Activated CD4-positive, alpha-beta T cell treated with anti-CD3 and anti-CD28 coated beads, Interleukin-2, amount 50 U/mL, for 4 hours (primary cell): ENCODE results near the gene SLC25A41.

Source experiments
- DNase-seq, 2 experiments: peaks; one replicate each; pipeline ENCODE4 v3.0.0-alpha.2; 2020

SLC25A41 gene

DNA sequence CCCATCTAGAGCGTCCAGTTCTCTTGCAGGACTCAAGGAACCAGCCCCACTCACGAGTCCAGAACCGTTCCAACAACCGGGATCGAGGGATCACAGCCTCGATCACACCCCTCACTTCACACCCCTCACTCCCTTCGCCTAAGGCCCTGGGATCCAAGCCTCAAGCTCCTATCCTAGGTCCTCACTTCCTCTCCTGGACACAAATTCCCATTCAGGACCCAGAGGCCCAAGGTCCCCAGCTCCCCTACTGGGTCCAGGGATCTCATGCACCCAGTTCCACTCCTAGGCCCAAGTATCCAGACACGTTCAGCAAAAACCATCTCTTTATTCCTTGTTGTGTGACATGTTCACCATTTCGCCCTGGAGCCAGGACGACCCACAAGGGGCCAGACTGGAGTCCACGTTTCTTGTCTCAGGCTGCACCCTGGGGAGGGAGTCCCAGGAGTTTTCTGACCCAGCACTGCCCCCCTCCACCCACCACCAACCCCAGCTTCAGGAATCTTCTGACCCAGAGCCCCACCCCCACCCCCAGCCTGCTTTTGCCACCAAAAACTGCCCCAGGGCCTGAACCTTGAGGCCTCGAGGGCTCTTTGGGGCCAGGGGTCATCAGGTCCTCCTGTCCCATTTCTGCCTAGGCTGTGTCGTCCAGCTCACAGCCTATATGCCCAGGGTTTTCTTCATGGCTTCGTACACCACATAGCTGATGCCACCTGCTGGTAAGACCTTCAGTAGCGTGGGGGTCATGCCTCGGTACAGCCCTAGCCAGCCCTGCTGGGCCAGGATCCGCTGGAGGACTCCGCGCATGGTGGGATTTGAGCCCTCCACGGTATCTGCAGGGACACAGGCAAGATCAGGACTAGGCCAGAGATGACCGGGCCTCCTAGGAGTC is 7.6 kb downstream of the SLC25A41 start:
- no peak for DNase-seq

DNA sequence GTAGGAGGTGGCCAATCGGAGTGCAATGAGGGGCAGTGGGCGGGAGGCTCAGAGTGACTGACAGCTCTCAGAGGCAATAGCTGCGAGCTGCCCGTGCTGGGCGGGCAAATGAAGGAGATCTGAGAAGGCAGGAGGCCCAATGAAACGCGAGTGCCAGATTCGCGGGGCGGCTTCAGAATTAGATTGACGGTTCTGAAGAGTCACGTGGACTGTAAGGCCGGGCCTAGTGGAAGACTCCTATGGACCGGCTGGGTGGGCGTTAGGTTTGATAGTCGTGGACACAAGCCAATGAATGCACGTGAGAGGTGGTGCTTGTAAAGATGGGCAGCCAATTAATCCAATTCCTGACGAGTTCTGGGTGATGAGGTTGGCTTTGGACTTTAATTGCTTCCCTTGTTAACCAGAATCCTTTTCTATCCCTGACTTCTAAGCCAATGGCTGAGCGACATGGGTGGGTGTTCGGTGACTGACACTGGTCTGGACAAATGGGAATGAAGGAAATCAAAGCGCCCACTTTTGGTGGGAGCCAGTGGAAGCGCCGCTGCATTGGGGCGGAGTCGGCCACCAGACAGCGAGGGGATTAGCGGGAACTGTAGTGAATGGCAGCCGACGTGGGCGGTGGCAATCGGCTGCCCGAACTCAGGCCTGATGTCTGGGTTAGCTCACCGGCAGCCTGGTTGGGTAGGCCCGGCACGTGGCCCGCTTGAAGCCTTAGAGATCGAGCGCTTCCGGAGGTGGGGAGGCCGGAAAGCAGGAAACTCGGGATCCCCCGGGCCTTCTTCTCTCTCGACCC is 8.4 kb downstream of the SLC25A41 start:
- DNase-seq: peak; percentile 99

DNA sequence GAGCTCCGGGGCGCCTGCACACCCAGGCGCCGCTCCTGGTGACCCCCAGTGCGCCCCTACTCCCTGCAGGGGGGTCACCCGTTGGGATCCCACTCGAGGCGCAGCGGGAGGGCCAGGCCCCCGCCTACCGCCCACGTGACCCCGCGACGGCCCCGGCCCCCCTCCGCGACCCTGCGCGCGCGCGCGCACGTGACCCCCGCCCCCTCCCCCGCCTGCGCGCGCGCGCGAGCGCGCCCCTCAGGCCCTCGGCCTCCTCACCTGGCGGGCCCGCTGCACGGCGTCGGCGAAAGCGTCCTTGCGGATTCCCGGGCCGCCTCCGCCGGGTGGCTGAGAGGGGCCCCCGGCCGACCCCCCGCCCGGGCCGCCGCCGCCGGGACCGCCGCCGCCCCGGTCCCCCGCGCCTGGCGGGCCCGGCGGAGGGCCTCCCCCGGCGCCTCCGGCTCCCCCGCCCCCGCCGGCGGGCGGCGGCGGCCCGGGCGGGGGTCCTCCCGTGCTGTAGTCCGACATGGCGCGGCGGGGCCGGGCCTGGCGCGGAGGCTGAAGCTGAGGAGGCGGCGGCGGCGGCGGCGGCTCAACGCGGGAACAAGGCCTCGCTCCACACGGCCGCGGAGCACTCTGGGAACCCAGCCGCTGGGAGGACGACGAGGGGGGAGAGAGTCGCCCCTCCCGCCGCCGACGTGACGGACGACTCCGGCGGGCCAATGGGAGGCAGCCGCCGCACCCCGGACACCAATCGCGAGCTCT is 9.2 kb downstream of the SLC25A41 start, which contains the start of gene KHSRP:
Gene KHSRP, minus strand, starts transcription at position 617 of the 744 bp plus-strand sequence. Its CDS starts 110 bp downstream, at position 507.
- peak; percentile 22 to 35 for DNase-seq

DNA sequence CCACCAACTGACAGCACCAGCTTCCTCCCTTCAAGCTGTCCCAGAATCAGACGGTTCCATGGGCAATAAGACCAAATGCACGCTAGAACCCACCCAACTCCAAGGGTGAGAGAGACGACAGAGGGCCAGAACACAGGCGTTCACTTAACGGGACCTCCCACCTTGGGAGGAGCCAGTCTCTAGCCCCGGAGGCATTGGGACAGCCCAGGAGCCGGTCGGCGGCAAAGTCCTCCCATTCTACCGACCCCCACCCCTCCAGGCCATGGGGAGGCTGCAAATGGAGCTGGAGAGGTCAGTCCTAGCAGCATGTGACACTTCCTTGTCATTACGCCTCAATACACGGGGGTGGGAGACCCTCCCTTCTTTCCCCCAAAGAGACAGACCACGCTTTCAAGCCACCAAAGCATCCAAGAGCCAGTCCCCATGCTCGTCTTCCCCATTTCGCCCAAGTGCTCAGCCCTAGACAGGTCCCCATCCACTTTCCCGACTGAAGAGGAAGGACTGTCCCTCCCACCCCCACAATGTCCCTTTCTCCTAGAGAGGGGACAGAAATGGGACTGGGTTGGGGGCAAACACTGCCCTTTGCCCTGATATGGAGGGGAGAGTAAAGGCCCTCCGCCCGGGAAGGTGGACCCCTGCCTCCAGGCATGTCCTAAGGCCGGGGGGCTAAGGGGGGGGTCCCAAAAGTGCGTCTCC is 9.9 kb downstream of the SLC25A41 start:
- no peak for DNase-seq

DNA sequence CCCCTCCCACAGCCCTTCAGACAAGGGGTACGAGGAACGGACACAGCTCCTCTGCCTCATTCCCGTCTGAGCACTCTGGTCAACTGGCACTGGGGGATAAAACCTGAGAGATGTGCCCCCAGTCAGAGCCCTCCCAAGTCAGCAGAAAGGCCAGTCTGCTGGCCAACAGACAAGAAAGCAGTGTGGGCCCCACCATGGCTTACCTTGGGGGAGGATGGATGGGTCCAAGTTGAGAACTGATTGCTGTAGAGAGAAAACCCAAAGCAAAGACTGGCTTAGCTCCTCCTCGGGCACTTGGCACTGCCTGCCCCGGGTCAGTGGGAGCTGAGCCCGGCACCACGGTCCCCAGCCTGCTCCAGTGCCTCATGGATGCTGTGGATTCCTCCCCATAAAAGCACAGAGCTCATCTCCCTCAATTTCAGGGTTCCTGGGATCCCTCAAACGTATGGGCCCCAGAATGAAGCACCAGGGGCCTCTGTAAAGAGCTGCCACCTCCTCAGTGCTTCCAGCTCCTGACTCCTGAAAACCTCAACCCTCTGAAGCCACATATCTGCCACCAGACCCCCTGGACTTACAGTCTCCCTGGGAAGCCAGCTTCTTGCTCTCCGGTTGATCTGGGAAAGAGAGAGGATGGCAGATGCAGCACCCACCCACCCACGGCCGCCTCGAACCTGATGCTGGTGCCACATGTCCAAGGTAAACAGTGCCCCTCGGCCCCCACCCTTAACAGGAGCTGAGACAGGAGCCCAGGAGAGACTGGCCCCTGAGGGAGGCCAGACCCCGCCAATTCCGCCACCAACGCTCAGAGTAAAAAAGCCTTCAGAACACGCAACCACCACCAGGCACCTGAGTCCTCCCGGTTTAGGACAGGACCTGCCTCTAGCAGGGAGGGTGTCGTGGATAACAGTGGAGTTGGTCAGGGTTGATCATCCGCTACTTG is 12.2 kb downstream of the SLC25A41 start:
- DNase-seq: no peak

DNA sequence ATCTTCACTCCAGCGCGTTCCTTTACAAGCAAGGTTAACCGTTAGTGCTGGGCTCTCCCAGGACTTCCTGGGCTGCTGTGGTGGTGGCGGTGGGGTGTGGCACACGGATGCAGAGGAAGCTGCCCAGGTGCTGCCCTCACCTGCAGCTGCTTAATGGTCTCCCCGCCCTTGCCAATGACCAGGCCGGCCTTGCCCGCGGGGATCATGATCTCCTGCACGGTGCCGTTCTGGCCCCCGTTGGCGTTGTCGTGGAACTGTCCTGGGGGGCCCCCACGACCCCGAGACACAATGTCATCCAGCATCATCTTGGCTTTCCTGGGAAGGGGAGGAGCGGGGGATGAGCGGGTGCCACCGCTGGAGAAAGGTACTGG is 15.0 kb downstream of the SLC25A41 start:
- no peak for DNase-seq

DNA sequence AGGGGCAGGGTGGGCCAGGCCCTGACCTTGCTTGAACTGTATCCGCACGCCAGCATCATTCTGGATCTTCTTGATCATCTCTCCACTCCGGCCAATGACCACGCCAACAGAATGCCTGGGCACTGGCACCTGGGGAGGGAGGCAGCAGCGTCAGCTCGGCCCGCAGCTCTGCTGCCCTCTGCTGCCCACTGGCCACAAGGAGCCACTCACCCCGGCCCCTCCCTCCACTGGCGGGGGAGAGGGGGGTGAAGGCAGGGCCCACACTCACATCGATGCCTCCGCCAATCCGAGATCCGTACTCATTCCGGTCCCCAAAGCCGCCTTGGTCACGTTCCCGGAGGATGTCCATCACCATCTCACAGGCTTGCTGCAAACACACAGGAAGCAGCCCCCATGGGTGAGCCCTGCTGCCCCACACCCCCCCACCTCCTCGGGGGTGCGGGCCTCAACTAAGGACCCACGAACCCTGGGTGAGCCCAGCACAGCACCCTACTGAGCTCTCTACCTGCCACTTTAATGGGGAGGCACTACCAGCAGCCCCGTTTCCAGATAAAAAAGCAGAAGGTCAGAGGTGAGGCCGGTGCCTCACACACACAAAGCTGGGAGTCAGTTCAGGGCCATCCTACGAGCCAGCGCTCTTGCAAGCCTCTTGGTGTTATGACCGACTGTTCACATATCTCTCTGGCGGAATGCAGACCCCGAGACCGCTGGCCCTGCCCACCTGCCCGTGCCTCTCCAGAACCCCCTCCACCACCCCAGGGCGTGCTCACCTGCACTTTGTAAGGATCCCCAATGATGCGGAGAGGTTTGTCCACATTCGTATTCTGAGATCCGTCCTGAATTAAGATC is 15.6 kb downstream of the SLC25A41 start:
- DNase-seq: no peak

DNA sequence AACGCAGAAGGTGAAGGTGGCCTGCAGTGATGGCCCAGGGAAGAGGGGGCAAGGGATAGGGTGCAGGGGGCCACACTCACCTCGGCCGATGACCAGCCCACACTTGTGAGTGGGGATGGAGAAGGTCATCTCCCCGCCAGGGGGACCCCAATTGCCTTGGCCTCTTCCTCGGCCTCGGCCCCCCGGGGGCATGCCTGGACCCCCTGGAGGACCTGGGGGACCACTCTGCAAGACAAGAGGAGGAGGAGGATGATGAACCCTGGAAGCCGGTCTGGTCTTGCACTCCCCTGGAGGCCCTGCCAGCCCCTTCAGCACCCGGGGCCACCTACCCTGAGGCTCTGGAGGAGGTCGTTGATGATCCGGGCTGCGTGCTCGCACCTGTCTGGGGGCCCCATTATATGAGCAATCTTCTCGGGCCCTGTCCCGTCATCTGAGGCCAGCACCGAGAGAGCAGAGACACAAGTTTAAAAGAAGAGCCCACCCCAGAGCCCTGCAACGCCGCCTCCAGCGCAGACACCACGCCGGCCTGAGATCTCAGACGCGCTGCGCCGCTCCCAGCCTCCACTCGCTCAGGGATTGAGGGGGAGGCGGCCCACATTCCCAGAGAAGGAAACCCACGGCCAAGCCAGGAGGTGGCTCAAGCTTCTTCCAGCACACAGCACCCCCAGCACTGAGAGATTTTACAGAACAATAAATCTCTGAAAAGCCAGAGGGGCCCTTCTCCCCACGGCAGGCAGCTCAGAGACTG is 16.7 kb downstream of the SLC25A41 start:
- no peak for DNase-seq

DNA sequence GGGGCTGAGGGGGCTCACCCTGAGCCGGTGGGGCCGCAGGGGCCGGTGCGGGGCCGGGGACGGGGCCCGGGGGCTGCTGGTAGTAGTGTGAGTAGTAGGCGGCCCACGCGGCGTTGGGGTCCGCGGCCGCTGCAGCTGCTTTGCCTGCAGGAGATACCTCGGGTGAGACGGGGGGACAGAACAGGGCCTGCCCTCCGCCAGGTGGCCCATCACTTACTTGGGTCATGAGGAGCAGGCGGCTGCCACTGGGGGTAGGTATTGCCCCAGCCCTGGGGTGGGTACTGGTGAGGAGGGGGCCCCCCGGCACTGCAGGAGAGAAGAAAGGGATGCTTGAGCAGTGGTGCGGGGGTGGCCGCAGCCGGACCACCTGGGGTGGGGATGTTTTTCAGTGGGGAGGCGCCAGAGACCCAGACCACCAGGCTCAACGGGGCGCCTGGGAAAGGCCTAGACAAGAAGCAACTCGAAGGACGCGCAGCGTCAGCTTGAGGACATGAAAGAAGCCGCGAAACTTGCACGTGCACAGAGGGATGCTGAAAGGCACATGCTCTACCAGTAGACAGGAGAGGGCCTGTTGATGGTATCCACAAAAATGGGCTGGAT is 17.9 kb downstream of the SLC25A41 start:
- no peak for DNase-seq

DNA sequence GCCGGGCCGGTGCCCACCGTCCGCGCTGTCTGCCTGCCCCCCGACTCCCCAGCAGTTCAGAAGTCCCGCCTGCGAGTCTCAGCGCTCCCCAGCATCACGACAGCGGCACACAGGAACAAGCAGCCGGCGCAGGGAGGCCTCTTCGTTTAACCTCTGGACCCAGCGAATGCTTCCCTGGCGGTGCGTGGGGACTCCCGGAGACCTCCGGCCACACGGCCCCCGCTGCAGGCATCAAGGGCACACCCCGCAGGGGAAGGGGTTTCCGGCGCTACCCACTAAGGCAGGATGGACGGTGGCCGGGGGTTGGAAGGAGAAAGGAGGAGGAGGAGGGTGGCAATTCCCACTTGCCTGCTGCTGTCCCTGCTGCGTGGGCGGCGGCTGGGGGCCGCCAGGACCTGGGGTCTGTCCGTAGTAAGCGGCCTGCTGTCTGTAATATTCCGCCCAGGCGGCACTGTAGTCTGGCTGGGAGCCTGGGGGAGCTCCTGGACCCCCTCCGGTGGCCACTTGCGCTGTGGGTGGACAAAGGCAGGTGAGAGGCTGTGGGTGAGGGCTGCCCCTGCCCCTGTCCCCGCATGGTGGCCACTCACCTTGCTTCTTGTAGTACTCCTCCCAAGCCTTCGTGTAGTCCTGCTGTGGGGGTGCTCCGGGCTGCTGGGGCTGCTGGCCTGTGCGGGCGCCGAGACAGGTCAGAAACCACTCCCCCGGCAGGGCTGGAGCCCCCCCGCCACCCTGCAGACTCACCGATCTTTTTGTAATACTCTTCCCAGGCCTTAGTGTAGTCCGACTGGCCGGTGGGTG is 18.6 kb downstream of the SLC25A41 start:
- no peak for DNase-seq

DNA sequence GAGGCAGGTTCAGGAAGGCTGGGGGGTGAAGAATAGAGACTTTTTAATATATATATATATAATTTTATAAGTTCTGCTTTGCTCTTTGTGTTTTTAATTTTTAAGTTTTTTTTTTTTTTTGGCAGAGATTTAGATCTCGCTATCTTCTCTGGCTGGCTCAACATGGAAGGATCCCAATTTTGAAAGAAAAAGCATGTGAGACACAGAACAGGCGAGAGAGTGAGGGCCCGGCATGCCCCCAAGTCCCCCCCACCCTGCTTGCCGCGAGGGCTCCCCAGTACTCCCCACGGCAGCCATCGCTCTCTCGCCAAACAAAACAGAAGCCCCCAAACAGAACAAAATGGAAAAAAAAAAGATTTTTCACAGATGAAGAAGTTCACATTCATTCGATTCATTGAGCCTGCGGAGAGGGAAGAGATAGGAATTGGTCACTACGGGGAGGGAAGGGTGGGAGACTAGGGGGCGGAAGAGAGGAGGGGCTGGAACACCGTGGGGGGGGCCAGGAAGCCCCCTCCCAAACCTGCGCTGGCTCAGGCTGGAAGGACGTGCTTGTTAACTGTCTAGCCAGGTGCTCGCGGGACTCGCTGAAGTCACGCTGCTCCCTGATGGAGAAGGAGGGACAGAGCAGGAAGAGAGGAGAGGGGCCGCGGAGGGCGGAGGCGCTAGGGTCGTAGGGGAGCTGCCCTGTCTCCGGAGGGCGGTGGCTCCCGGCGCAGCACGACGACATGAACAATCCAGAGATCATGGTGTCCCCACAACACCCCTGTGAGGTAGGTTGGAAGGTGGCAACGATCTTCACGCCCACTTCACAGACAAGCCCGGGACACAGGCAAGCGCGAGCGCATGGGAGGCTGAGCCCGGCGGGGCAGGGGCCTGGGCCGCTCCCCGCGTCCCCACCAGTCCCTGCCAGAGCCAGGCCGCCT is 19.6 kb downstream of the SLC25A41 start:
- no peak for DNase-seq

DNA sequence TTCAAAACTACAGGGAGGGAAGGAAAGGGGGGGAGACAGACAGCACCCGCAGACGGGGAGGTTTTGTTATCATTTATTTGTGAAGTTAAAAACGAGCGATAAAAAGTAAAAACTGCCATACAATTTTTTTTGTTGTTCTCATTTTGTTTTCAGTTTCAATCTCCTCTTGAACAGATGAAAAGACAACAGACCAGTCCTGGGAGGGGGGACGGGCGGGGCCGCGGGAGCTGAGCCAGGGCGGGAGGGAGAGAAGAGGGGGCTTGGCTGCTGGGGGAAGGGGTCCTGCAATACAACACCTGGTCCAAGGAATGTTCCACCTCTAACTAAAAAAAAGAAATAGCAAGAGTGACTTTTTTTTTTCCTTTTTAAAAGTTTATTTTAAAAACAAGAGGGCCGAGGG is 20.3 kb downstream of the SLC25A41 start:
- no peak for DNase-seq

DNA sequence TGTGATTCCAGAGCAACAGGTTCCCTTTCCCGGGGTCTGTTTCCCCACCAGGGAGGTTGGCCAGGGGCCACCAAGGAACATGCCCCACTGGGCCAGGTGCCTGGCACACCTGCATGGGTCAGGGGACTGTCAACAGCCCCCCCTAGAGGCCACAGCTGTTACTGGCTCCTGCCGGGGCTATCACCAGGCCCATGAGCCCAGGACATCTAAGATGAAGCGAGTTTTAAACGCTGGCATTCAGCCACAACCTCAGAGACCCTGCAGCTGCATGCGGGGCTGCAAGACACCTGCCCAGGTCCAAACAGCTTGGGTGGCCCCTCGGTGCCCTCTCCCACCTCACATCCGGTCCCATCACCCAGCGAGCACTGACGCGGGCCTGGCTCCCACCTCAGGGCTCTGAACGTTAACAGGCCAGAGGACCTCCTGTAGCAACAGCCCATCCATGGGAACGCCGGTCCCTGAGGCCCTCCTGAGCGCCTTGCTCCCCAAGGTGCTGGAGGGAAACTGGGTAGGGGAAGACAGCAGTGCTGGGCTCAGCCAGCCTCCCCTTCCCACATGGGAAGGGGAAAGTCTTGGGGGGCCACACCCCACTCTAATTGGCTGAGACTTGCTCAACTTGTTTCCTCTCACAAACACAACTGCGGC is 21.0 kb downstream of the SLC25A41 start:
- DNase-seq: peak; percentile 33 to 47

DNA sequence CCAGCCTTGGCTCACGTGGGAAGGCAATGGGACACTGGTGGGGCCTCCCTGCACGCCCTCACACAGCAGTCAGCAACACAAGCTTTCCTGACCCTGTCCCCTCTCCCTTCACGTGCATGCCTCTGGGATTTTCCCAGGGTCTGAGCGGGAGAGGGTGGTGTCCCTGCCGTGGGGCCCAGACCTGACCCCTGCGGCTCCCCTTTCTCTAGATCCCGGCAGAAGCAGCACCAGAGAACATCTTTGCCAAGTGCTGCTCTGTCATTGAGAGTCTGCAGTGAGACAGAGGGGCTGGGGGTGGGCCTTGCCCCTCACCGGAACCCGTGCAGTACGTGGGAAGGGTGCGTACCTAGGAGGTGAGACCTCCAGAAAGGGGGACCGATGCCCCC is 21.5 kb downstream of the SLC25A41 start:
- DNase-seq: no peak

DNA sequence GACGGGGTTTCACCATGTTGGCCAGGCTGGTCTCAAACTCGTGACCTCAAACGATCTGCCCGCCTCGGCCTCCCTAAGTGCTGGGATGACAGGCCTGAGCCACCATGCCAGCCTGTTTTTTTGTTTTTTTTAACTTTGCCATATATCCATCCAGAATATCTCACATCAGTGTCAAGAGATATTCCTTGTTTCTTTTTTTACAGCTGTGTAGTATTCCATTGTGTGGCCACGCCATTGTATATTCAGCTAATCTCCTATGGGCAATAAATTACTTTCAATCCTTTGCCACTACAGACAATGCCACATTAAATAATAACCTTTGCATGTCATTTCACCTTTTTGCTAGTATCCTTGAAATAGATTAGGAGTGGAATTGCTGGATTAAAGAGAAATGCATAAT is 24.2 kb downstream of the SLC25A41 start:
- DNase-seq: no peak

DNA sequence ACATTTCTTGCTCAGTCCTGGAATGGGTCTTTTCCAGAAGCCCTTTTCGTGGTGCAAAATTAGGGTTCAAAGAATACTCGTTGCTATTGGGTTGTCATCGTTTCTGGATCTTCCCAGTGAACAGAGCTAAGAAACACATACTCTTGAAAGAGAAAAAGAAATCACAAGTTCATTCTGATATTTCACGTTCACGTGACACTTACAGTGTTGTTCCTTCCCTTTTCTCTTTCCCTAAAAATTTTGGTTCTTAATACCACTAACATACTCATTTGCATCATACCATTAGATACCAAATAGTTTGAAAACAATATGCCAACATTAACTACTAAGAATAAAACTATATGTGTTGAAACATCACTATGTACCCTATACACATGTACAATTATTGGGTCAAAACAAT is 27.2 kb downstream of the SLC25A41 start:
- no peak for DNase-seq
